NCI-H2227 treated with DMSO at 0.1 percent for 48 hours (cell line): ENCODE data around the gene TSN.
"Not testable (repeated sequence)": the region's sequence is repeated elsewhere in the genome, so short reads cannot be mapped to it uniquely, and the experiment has no call there.

Experiments
- DNase-seq: peaks from one replicate; lab custom pipeline; 2025; lab: John Stamatoyannopoulos, UW

Gene TSN

GRCh38 chr2:121801916-121802315 is 46.5 kb downstream of the TSN start:
- no peak for DNase-seq

DNA sequence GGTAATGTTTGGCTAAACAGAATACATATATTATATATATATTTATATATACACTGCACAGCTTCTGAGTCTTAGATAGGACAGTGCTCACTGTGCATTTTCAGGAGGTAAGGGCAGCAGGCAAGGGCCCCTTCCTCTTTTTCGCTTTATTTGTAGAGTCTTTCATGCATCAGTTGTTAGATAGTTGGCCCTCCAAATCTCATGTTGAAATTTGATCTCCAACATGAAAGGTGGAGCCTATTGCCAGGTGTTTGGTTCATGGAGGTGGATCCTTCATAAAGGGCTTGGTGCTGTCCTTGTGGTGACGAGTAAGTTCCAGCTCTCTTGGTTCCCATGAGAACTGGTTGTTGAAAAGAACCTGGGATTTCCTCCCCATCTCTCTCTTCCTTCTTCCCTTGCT is 48.1 kb downstream of the TSN start:
- no peak for DNase-seq

- DNase-seq, result peak; percentile 28
Measured at GRCh38 chr2:121804340-121804739, 48.9 kb downstream of the TSN start.

DNA sequence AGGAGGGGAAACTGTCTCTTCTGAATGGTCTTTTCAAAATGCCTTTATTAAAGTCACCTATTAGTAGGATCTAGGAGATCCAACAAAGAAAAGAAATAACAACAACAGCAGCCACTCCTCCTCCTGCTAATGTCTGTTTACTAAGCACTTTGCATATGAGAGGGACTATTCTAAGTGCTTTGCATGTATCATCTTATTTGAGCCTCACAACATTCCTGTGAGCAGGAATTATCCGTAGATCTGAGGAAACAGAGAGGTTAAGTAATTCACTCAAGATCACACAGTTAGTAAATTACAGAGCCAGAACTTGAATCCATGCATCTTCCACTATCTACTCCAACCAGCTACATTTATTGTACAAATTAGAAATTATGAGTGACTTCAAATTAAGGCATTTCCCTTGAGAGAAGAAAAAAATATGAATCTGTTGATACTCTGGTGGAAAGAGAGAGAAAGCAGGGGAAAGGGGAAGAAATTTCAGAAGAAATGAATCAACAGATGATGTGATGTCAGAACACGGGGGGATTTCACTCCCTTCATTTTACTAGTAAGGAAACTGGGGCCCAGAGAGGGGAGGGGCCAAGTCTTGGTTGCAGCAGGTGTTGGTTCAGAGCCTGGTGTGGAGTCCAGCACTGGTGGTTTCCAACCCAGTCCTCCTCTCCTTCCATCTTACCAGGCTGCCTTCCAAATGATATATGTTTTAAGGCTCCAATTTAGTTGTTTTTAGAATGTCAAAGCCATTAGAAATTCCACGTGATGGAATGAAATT is 49.7 kb downstream of the TSN start:
- no peak for DNase-seq

DNA sequence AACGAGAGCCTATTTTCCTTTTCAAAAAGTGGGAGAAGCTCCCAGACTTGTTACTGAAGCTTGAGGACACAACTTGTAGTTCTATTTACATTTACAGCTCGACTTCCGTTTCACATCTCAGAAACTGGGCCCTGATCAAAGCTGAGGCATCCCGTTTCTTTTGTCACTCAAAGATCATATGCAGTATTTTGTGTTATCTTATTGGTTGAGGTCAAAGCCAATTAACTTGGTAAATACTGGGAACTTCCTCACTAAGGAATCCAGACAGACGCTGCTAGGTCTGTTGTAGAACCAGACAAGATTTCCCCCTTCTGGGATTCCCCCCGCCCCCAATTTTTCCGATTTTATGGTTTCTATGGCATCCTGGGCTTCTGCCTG is 50.3 kb downstream of the TSN start:
- no peak for DNase-seq

- DNase-seq, result not testable (repeated sequence)
Measured at GRCh38 chr2:121807771-121808170, 52.3 kb downstream of the TSN start.

GRCh38 chr2:121809607-121810006 is 54.2 kb downstream of the TSN start:
- no peak for DNase-seq

- DNase-seq, result peak; percentile 77
Measured at GRCh38 chr2:121810959-121811853, 55.8 kb downstream of the TSN start.

DNA sequence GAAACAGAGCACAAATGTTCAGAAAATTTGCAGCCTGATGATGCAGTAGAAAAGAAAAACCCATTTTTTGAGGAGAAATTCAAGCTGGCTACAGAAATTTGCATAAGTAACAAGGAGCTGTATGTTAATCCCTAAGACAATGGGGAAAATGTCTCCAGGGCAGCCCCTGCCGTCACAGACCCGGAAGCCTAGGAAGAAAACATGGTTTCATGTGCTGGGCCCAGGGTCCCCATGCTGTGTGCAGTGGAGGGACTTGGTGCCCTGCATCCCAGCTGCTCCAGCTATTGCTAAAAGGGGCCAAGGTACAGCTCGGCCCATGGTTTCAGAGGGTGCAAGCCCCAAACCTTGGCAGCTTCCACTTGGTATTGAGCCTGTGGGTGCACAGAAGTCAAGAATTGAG is 57.6 kb downstream of the TSN start:
- DNase-seq, result not testable (repeated sequence)

DNA sequence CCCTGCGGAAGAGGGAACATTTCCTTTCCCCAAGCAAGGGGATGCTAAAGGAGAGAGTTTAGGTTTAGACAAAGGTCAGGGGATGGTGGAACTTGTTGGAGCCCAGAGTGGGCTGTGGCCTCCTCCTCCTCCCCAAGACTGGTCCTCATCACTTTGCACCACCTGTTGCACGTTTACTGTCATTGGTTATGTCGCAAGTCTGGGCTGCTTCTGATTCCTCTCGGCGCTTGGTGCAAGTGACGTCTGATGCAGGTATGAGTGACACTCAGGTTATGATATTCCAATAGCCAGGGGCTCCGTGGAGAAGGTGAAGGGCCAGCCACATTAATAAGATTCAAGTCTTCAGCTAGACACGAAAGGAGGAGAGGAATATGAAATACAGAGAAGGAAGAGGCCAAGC is 59.8 kb downstream of the TSN start:
- DNase-seq, result no peak

GRCh38 chr2:121816797-121817196 is 61.3 kb downstream of the TSN start:
- no peak for DNase-seq

DNA sequence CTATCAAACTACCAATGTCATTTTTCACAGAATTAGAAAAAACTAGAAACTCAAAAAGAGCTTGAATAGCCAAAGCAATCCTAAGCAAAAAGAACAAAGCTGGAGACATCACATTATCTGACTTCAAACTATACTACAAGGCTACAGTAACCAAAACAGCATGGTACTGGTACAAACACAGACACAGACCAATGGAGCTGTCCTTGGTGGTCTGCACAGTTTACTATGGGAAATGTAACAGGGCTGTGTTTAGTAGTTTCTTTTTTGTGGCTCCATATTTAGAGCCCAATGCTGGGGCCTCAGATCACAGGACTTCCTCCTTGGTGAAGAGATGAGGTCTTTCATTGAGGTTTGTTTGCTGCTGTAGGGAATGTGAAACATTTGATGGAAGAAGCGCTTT is 61.9 kb downstream of the TSN start:
- not testable (repeated sequence) for DNase-seq
